ENCODE data around the gene ANTKMT. TPM values are rescaled to one million over a fixed set of nuclear protein-coding genes. Genes with fewer than 3 reads are reported as not detected.
"Not testable (repeated sequence)": the region's sequence is repeated elsewhere in the genome, so short reads cannot be mapped to it uniquely, and the experiment has no call there.

The ANTKMT gene
- total RNA-seq, 2 experiments from 2014 or later, result 14.8 to 21.1 TPM

DNA sequence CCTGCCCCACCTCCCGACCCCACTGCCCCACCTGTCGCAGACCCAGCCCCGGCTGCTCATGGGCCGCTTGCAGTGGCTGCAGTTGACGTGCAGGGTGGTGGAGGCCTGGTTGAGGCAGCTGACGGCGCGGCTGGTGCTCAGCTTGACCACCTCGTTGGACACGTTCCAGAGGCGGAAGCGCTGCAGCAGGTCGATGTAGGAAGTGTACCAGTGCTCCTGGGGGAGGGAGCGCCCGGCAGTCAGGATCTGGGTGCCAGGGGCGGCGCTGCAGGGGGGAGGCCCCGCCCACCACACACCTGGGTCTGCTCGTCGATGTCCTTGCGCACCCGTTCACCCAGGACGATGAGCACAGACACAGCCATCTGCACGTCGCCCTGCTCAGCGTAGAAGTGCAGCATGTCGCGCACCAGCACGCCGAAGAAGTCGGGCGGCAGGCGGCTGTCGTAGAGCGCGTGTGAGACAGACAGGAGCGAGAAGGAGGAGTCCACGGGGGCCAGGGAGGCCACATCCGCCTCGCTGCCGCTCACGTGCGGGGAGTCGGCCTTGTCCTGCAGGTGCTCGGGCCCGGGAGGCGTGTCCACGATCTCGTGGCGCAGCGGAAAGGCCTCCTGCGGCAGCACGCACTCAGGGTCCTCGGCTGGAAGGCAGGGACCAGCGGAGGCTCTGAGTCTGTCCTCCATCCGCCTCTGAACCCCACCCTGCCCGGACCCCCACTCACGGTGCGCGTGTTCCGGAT lies 35.8 kb upstream of the ANTKMT start:
- peaks cover 7% of the 10 kb centered on the region for H3K36me3 Mint-ChIP-seq
- H3K9me3 Mint-ChIP-seq (ENCODE audit: low read depth), result no peaks in the 10 kb centered on the region
- H3K4me3 Mint-ChIP-seq, result no peak overlapping the region
- H3K4me1 Mint-ChIP-seq, result peaks cover 43% of the 10 kb centered on the region
- no peak for ATAC-seq
- DNase-seq, result no peak
- no peaks in the 10 kb centered on the region for H3K27me3 Mint-ChIP-seq
- no peak overlapping the region for H3K27ac Mint-ChIP-seq
- CTCF ChIA-PET, result interaction anchor here (1.1 to 1.4 kb wide), 4 partner anchors 11 to 48 kb away, joined by 3 to 4 read pairs (median 4); partner anchors contain the start of gene RHOT2

GRCh38 chr16:685967-686366 lies 35.0 kb upstream of the ANTKMT start:
- H3K9me3 Mint-ChIP-seq (ENCODE audit: low read depth), result no peaks in the 10 kb centered on the region
- H3K27me3 Mint-ChIP-seq, result no peaks in the 10 kb centered on the region
- no peak for ATAC-seq
- H3K4me3 Mint-ChIP-seq, result no peak overlapping the region
- no peak for DNase-seq
- CTCF ChIA-PET, result interaction anchor here (0.5 to 1.4 kb wide), 3 partner anchors 11 to 49 kb away, joined by 3 to 4 read pairs (median 3); no protein-coding TSS in a partner anchor
- H3K4me1 Mint-ChIP-seq, result peaks cover 46% of the 10 kb centered on the region
- no peak overlapping the region for H3K27ac Mint-ChIP-seq
- peaks cover 7% of the 10 kb centered on the region for H3K36me3 Mint-ChIP-seq

- no peaks in the 10 kb centered on the region for H3K27me3 Mint-ChIP-seq
- H3K9me3 Mint-ChIP-seq (ENCODE audit: low read depth), result no peaks in the 10 kb centered on the region
- CTCF ChIA-PET, result interaction anchor here (0.5 to 1.4 kb wide), 4 partner anchors 10 to 278 kb away, joined by 3 to 4 read pairs (median 3); no protein-coding TSS in a partner anchor
- ATAC-seq (no peak), DNase-seq (no peak)
- H3K4me3 Mint-ChIP-seq, result no peak overlapping the region
- H3K36me3 Mint-ChIP-seq, result peaks cover 6% of the 10 kb centered on the region
- H3K4me1 Mint-ChIP-seq, result peaks cover 42% of the 10 kb centered on the region
- H3K27ac Mint-ChIP-seq, result no peak overlapping the region
Measured at GRCh38 chr16:686459-687260, 34.3 kb upstream of the ANTKMT start.

DNA sequence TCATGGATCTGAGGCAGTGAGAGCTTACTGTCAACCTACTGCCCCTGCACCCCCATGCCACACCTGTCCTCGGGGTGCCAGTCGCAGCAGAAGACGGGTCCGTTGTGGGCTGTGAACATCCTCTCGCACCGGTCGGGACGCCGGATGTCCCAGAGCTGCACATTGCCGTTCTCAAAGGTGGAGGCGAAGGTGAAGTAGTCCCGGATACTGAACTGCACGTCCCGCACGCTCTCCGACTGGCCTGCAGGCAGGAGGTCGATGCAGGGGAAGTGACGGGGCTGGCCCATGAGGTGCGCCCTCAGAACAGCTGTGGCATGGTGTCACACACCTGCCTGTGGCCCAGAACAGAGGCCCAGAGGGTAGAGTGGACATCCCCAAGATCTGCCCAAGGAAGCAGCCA lies 33.4 kb upstream of the ANTKMT start:
- DNase-seq, result no peak
- H3K4me3 Mint-ChIP-seq, result no peak overlapping the region
- ATAC-seq, result no peak
- no peak overlapping the region for H3K27ac Mint-ChIP-seq
- CTCF ChIA-PET, result interaction anchor here (1.2 kb wide), 1 partner anchor 278 kb away, joined by 3 read pairs; no protein-coding TSS in a partner anchor
- peaks cover 4% of the 10 kb centered on the region for H3K36me3 Mint-ChIP-seq
- peaks cover 2% of the 10 kb centered on the region for H3K9me3 Mint-ChIP-seq (ENCODE audit: low read depth)
- H3K27me3 Mint-ChIP-seq, result peaks cover 4% of the 10 kb centered on the region
- peaks cover 36% of the 10 kb centered on the region for H3K4me1 Mint-ChIP-seq

- CTCF ChIA-PET, result interaction anchor here (0.8 to 1.6 kb wide), 7 partner anchors 9 to 33 kb away, joined by 3 to 6 read pairs (median 4); partner anchors contain the start of genes ANTKMT, RHOT2 and STUB1
- DNase-seq (no peak), ATAC-seq (peak; percentile 2)
- Mint-ChIP-seq H3K4me1 (peaks cover 28% of the 10 kb centered on the region), H3K9me3 (ENCODE audit: low read depth) (peaks cover 2% of the 10 kb centered on the region), H3K36me3 (peaks cover 4% of the 10 kb centered on the region), H3K27me3 (peaks cover 10% of the 10 kb centered on the region), H3K4me3 (peak overlapping the region; percentile 84), H3K27ac (peak overlapping the region; percentile 87)
Measured at GRCh38 chr16:689175-689897, 31.6 kb upstream of the ANTKMT start.

DNA sequence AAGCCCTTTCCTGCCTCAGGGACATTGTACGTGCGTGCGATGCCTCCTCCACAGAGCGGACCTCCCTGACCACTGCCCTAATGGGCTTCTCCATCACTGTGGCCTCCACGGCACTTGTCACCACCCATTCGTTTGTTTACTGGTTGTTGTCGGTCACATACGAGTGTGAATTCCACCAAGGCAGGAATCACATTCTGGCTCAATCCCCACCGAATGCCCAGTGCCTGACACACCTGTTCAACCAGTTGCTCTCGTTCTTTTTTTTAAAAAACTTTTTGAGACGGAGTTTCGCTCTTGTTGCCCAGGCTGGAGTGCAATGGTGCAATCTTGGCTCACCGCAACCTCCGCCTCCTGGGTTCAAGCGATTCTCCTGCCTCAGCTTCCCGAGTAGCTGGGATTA lies 29.7 kb upstream of the ANTKMT start:
- not testable (repeated sequence) for H3K9me3 Mint-ChIP-seq (ENCODE audit: low read depth); H3K36me3 Mint-ChIP-seq; ATAC-seq; DNase-seq
- H3K27me3 Mint-ChIP-seq, result peaks cover 13% of the 10 kb centered on the region
- H3K4me1 Mint-ChIP-seq, result peaks cover 32% of the 10 kb centered on the region
- H3K4me3 Mint-ChIP-seq, result peak overlapping the region; percentile 53
- CTCF ChIA-PET, result interaction anchor here (1.5 kb wide), 1 partner anchor 21 kb away, joined by 6 read pairs; no protein-coding TSS in a partner anchor
- H3K27ac Mint-ChIP-seq, result peak overlapping the region; percentile 63

DNA sequence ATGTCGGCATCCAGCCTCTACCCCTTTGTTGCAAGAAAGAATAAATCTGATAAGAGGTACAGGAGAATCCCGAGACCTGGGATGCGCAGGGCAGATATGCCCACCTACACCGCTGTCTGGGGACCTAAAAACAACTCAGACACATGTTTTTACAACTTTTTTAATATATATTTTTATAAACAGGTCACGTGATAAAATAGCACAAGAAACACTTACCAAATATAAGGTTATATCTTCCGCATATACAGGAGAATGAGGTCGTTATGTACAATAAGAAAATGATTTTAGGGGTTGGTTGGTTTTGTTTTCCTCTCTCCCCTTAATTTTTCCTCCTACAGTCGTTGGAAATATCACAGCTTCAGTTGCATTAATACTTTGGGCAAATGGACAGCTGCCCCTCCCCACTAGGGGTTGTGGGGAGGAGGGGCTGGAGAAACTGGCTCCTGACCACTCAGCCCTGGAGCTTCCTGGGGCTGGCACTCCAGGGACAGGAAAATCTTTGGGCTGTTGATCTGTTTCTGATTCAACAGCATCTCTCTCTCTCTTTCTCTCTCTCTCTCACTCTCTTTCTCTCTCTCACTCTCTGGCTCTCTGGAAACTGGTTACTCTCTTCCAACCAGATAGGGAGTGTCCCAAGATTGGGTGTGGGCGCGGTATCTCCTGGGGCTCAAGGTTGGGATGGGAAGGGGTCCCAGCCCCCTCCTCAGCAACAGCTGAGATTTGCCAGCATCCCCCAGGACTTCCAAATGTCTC lies 28.4 kb upstream of the ANTKMT start:
- CTCF ChIA-PET, result no interaction called here
- Mint-ChIP-seq H3K4me3 (no peak overlapping the region), H3K4me1 (peaks cover 32% of the 10 kb centered on the region), H3K27me3 (peaks cover 13% of the 10 kb centered on the region), H3K27ac (no peak overlapping the region), H3K9me3 (ENCODE audit: low read depth) (peaks cover 2% of the 10 kb centered on the region), H3K36me3 (peaks cover 1% of the 10 kb centered on the region)
- DNase-seq (no peak), ATAC-seq (no peak)

DNA sequence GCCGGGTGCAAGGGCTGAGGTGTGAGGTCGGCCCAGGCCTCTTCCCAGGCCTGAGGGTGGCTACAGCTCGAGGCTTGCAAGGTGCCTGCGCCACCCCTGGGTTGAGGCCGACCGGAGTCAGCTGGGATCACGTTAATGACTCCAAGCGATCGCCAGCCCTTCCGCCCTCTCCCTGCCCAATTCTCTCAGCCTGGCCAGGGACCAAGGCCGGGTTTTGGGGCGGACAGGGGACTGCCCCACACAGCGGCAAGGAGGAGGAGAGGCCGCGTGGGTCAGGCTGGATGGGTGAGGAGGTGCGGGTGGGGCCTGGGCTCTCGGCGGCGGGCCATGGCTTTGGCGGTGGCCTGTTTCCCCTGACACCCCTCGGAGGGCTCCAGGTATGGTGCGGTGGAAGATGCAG lies 27.6 kb upstream of the ANTKMT start:
- peaks cover 32% of the 10 kb centered on the region for H3K4me1 Mint-ChIP-seq
- H3K36me3 Mint-ChIP-seq, result peaks cover 1% of the 10 kb centered on the region
- H3K4me3 Mint-ChIP-seq, result no peak overlapping the region
- peaks cover 2% of the 10 kb centered on the region for H3K9me3 Mint-ChIP-seq (ENCODE audit: low read depth)
- no peak for DNase-seq
- CTCF ChIA-PET, result no interaction called here
- ATAC-seq, result no peak
- no peak overlapping the region for H3K27ac Mint-ChIP-seq
- H3K27me3 Mint-ChIP-seq, result peaks cover 13% of the 10 kb centered on the region

- Mint-ChIP-seq H3K4me3 (no peak overlapping the region), H3K36me3 (peaks cover 1% of the 10 kb centered on the region), H3K27me3 (peaks cover 13% of the 10 kb centered on the region), H3K4me1 (peaks cover 29% of the 10 kb centered on the region), H3K27ac (no peak overlapping the region), H3K9me3 (ENCODE audit: low read depth) (peaks cover 2% of the 10 kb centered on the region)
- CTCF ChIA-PET, result interaction anchor here (1.8 to 3.3 kb wide), 2 partner anchors 15 to 20 kb away, joined by 4 to 24 read pairs; partner anchors contain the start of gene METRN
- DNase-seq, result no peak
- no peak for ATAC-seq
Measured at GRCh38 chr16:693766-694165, 27.2 kb upstream of the ANTKMT start.

DNA sequence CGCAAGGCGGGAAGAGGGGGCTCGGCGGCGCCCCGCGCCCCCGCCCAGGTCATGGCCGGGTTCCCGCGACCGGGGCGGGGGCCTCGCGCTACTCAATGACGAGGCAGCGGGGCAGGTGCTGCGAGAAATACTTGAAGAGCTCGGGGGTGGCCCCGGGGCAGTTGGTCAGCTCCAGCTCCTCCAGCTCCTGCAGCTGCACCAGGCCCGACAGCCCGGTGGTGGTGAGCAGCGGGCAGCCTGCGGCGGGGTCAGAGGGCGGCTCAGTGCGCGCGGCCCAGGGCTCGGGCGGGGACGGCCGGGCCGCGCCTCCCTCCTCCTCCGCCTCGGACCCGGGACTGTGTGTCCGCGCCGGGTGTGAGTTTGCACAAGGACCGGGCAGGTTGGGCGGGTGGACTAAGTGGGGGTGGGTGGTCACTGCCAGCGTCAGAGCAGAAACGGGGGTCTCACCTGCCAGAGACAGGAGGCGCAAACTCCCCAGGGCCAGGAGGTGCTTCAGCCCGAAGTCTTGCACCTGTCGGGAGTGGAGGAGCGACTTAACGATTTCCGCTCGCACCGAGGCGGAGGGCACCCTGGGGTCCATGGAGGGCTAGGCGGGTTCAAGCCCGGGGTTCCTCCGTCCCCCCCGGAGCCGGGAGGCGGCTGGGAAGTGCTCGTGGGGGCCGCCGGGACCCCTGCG lies 26.6 kb upstream of the ANTKMT start:
- Mint-ChIP-seq H3K4me1 (peaks cover 29% of the 10 kb centered on the region), H3K27ac (no peak overlapping the region), H3K9me3 (ENCODE audit: low read depth) (peaks cover 2% of the 10 kb centered on the region), H3K4me3 (peak overlapping the region; percentile 60), H3K36me3 (peaks cover 1% of the 10 kb centered on the region), H3K27me3 (peaks cover 13% of the 10 kb centered on the region)
- CTCF ChIA-PET, result interaction anchor here (1.8 to 3.3 kb wide), 2 partner anchors 15 to 20 kb away, joined by 4 to 24 read pairs; partner anchors contain the start of gene METRN
- ATAC-seq (no peak), DNase-seq (no peak)

GRCh38 chr16:694863-695354 lies 26.0 kb upstream of the ANTKMT start:
- peaks cover 13% of the 10 kb centered on the region for H3K27me3 Mint-ChIP-seq
- CTCF ChIA-PET, result interaction anchor here (0.7 to 3.3 kb wide), 11 partner anchors 16 to 112 kb away, joined by 3 to 24 read pairs (median 3); partner anchors contain the start of genes ANTKMT, CHTF18, CIAO3 and METRN
- H3K9me3 Mint-ChIP-seq (ENCODE audit: low read depth), result peaks cover 2% of the 10 kb centered on the region
- H3K36me3 Mint-ChIP-seq, result peaks cover 1% of the 10 kb centered on the region
- no peak overlapping the region for H3K27ac Mint-ChIP-seq
- no peak for ATAC-seq
- H3K4me3 Mint-ChIP-seq, result peak overlapping the region; percentile 20
- no peak for DNase-seq
- peaks cover 31% of the 10 kb centered on the region for H3K4me1 Mint-ChIP-seq
